Measurements from ENCODE around the gene METTL3.

Gene METTL3

GRCh38 chr14:21527318-21527679, 16.2 kb upstream of the METTL3 start:
- DNase-seq (ENCODE audit: low read depth in 1 of 2, low spot score in 1 of 2), result no peak

- DNase-seq (ENCODE audit: low read depth in 1 of 2, low spot score in 1 of 2), result no peak
Measured at GRCh38 chr14:21526672-21527317, 15.7 kb upstream of the METTL3 start.

GRCh38 chr14:21525962-21526671, 15.0 kb upstream of the METTL3 start, which contains the start of gene SALL2:
TSS of gene SALL2 (minus strand) at chr14:21526346. CDS start at chr14:21526127, 219 bp downstream.
- DNase-seq (ENCODE audit: low read depth in 1 of 2, low spot score in 1 of 2), result peak; percentile 29 to 57

GRCh38 chr14:21525571-21525961, 14.4 kb upstream of the METTL3 start:
- no peak for DNase-seq (ENCODE audit: low read depth in 1 of 2, low spot score in 1 of 2)

GRCh38 chr14:21524575-21525490, 13.7 kb upstream of the METTL3 start:
- no peak for DNase-seq (ENCODE audit: low read depth in 1 of 2, low spot score in 1 of 2)

GRCh38 chr14:21523203-21523602, 12.1 kb upstream of the METTL3 start:
- DNase-seq (ENCODE audit: low read depth in 1 of 2, low spot score in 1 of 2), result no peak

GRCh38 chr14:21521501-21521900, 10.4 kb upstream of the METTL3 start:
- no peak for DNase-seq (ENCODE audit: low read depth in 1 of 2, low spot score in 1 of 2)

- DNase-seq (ENCODE audit: low read depth in 1 of 2, low spot score in 1 of 2), result no peak
Measured at GRCh38 chr14:21520767-21521166, 9.6 kb upstream of the METTL3 start.

- DNase-seq (ENCODE audit: low read depth in 1 of 2, low spot score in 1 of 2), result no peak
Measured at GRCh38 chr14:21518725-21519124, 7.6 kb upstream of the METTL3 start.

- DNase-seq (ENCODE audit: low read depth in 1 of 2, low spot score in 1 of 2), result no peak
Measured at GRCh38 chr14:21514341-21514740, 3.2 kb upstream of the METTL3 start.

- DNase-seq (ENCODE audit: low read depth in 1 of 2, low spot score in 1 of 2), result no peak
Measured at GRCh38 chr14:21509432-21510143, 1.6 kb downstream of the METTL3 start.

- no peak for DNase-seq (ENCODE audit: low read depth in 1 of 2, low spot score in 1 of 2)
Measured at GRCh38 chr14:21506557-21506956, 4.6 kb downstream of the METTL3 start.

- no peak for DNase-seq (ENCODE audit: low read depth in 1 of 2, low spot score in 1 of 2)
Measured at GRCh38 chr14:21505012-21505553, 6.1 kb downstream of the METTL3 start.

- no peak for DNase-seq (ENCODE audit: low read depth in 1 of 2, low spot score in 1 of 2)
Measured at GRCh38 chr14:21503376-21503775, 7.8 kb downstream of the METTL3 start.

- no peak for DNase-seq (ENCODE audit: low read depth in 1 of 2, low spot score in 1 of 2)
Measured at GRCh38 chr14:21501568-21501967, 9.6 kb downstream of the METTL3 start.

GRCh38 chr14:21498540-21499526, 12.3 kb downstream of the METTL3 start:
- peak in 1 of 2 donors; percentile 17 for DNase-seq (ENCODE audit: low read depth in 1 of 2, low spot score in 1 of 2)

- DNase-seq (ENCODE audit: low read depth in 1 of 2, low spot score in 1 of 2), result no peak
Measured at GRCh38 chr14:21496453-21496852, 14.7 kb downstream of the METTL3 start.

- DNase-seq (ENCODE audit: low read depth in 1 of 2, low spot score in 1 of 2), result no peak
Measured at GRCh38 chr14:21494902-21495762, 16.0 kb downstream of the METTL3 start.

GRCh38 chr14:21486640-21487087, 24.5 kb downstream of the METTL3 start:
- no peak for DNase-seq (ENCODE audit: low read depth in 1 of 2, low spot score in 1 of 2)
